GM20431 (cell line): ENCODE data around the gene PPP2R5B.
"Not testable (repeated sequence)": the region's sequence is repeated elsewhere in the genome, so short reads cannot be mapped to it uniquely, and the experiment has no call there.

Source experiments
- in situ Hi-C: fragments of 300-500 bp; cut with MseI, MboI; formaldehyde crosslinking; loops from one replicate; pipeline ENCODE4 v1.15.0; 2020; ENCODE audit warnings: low sequenced_read_pairs; ENCODE audit not compliant: unreplicated experiment

PPP2R5B gene

GRCh38 chr11:64967375-64967774 is 42.9 kb downstream of the PPP2R5B start:
- in situ Hi-C loops: no loop called here

- in situ Hi-C loops: no loop called here
These were observed 44.7 kb downstream of the PPP2R5B start for GRCh38 chr11:64969209-64969608.

- in situ Hi-C loops: no loop called here
These were observed 46.3 kb downstream of the PPP2R5B start for GRCh38 chr11:64970731-64971151.

- in situ Hi-C loops: no loop called here
These were observed 47.1 kb downstream of the PPP2R5B start, which contains the start of gene MAJIN for GRCh38 chr11:64971421-64972233. MAJIN (minus strand) TSS chr11:64972108; CDS start chr11:64959405, 12,703 bp downstream.

GRCh38 chr11:64974124-64974523 is 49.6 kb downstream of the PPP2R5B start:
- in situ Hi-C loops: no loop called here

- in situ Hi-C loops: no loop called here
These were observed 52.2 kb downstream of the PPP2R5B start for GRCh38 chr11:64976651-64977050.

GRCh38 chr11:64983339-64983738 is 58.9 kb downstream of the PPP2R5B start:
- in situ Hi-C loops: not testable (repeated sequence)
